GM19328 (cell line): ENCODE results near the gene ICAM4.
"Not testable (repeated sequence)": the region's sequence is repeated elsewhere in the genome, so short reads cannot be mapped to it uniquely, and the experiment has no call there.

ENCODE experiments used
- ATAC-seq: cut with Tn5 transposase; IDR thresholded peaks from one replicate; pipeline ENCODE4 v1.9.1; 2021; ENCODE audit warnings: mild to moderate bottlenecking, moderate library complexity; ENCODE audit not compliant: unreplicated experiment

Gene ICAM4

GRCh38 chr19:10336725-10337124, 50.0 kb downstream of the ICAM4 start:
- ATAC-seq = not testable (repeated sequence)
